Left ventricle myocardium superior (tissue), 1 donor: ENCODE data around the gene CTRB2. TPM values are rescaled to one million over a fixed set of nuclear protein-coding genes. Genes with fewer than 3 reads are reported as not detected.

Experiments
- ATAC-seq: fragments of 200-7000 bp; cut with Tn5 transposase; one replicate; pipeline ENCODE4 v1.9.1; 2020; ENCODE audit warnings: mild to moderate bottlenecking, moderate library complexity
- DNase-seq: peaks from one replicate; pipeline ENCODE4 v3.0.0-alpha.2; 2020
- intact Hi-C: fragments of 100-400 bp; cut with micrococcal nuclease; formaldehyde crosslinking; loops from one replicate; pipeline ENCODE4 v1.11.0; 2022
- long read RNA-seq: library from polyadenylated mRNA; unstranded; transcript quantifications from one replicate; pipeline ENCODE4 v2.0.0, GENCODE V29; 2021
- total RNA-seq: library from RNA; stranded (reverse); fragmentation: NEBNext Ultra II Directional; extraction: Animal tissue kit (Norgen Biotek cat#: 25700); gene quantifications from one replicate; pipeline ENCODE4 v1.2.1, GENCODE V29; 2021
- donor health status: DM: no; HTN: yes; CAD: no; lungs with severe emphysema.

CTRB2 gene
- not detected for total RNA-seq
- long read RNA-seq: 0 reads

DNA sequence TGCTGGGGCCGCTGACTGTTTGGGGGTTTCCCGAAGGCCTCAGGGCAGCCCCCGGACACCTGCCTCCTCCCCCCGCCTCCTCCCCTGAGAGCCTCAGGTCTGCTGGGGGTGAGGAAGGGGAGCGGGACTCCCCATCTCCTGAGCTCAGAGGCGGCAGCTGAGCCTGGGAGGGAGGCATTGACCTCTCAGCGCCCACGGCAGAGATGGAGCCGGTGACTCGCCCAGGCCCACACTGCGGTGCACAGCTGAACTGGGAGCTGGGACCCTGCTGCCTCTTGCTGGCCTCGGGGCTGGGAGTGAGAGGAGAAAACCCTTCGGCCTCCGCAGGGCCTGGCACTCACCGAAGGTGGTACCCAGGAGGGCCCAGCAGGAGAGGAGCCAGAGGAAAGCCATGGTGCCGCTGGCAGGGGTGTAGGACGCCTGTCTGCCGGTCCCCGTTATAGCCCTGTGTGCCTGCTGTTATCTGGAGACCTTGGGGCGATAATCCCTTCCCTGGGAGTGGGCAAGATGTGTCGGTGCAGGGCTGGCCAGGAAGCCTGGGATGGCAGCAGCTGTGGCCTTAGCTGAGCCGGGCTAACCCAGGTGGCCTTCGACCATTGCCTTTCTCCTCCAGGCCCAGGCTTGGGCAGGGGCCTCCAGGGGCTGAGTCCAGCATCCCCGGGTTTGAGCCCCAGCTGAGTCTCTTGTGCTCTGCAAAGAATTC lies at the start of gene CTRB2:
Gene CTRB2 (minus strand): TSS at position 413 of the 703 bp plus-strand sequence. CDS start 20 bp downstream, at position 393.
- intact Hi-C loops: no loop called here
- ATAC-seq: peak; percentile 12
- DNase-seq: no peak

DNA sequence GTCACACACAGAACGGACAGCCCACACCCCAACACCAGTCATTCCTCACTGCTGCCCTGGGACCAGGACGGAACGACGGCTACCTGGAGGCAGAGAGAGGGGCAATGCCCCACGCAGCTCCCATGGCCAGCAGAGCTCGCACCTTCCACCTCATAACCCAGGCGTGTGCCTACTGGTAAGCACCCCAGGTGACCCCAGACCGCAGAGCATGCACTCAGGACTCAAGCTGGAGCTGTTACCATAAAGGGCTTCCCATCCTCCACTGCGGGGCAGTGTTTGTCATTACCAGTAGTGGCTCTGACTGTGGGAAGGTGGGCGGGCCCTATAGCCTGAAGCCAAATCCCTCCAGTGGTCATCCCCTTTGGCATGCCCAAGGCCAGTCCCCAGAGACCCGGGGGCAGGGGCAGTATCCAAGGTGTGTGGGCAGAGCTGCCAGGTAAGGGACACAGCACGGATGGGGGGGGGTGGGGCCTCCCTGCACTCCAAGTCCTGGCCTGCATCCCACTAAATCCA lies 49.2 kb upstream of the CTRB2 start:
- no peak for DNase-seq
- intact Hi-C loops: no loop called here
- peak; percentile 5 for ATAC-seq

DNA sequence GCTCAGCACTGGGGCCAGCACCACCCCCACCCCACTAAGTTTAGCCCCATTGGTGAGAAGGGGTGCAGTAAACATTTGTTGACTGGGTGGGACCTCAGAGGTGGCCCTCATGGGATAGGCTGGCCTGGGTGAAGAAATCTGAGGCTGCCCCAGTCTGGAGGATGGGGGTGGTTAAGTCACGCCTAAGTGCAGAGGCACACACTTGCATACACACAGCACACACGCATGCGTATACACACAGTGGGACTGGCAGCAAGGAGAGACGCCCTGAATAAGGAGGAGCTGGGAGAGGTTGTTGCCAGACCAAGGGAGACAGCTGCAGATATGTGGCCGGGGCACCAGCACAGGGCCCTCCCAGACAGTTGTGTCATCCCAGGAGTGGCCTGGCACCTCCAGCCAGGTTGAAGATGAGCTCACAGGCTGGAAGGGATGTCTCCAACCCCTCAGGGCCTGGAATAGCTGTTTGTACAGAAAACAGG lies 47.4 kb upstream of the CTRB2 start:
- DNase-seq: peak; percentile 34
- ATAC-seq: no peak
- intact Hi-C loops: no loop called here

DNA sequence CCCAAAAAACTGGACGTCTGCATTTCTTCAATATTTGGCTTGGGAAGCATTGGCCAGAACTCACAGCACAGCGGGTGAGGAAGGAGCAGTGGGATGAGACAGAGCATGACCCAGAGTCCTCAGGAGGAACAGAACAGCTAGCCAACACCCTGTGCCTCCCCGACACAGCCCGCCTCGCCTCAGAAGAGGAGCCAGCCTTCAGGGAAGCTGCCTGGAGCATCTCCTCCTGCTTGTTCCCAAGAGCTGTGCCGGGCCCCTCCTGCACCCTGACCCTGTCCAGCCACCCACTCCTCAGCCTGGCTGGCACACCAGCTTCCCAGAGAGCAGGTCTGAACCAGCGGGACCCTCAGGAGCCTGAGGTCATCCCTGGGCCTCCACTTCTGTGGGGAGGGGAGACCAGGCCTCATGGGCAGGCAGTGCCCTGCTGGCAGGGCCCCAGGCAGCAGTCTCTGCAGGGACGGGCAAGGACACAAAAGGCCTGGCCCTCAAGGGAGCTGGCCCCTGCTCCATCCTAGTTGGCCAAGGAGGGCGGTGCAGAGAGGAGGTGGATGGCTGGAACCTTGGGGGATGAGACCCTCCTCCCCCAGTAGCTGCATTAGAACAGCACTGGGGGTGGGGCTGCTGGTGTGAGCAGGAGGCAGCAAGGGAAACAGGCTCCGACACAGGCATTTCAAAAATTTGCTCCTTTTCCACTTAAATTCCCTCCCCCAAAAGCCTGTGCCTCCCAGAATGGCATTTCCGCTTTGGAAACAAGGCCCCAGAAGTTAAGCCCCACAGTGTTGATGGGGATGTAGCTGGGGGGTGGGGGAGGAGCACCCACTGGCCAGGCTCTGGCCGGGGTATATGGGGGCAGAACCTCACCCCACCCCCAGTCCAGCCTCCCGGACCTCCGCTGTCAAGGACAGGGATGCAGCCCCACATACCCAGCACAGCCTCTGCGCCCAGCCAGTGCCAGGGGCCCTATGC lies 46.3 kb upstream of the CTRB2 start:
- DNase-seq: peak; percentile 26
- intact Hi-C loops: no loop called here
- no peak for ATAC-seq

DNA sequence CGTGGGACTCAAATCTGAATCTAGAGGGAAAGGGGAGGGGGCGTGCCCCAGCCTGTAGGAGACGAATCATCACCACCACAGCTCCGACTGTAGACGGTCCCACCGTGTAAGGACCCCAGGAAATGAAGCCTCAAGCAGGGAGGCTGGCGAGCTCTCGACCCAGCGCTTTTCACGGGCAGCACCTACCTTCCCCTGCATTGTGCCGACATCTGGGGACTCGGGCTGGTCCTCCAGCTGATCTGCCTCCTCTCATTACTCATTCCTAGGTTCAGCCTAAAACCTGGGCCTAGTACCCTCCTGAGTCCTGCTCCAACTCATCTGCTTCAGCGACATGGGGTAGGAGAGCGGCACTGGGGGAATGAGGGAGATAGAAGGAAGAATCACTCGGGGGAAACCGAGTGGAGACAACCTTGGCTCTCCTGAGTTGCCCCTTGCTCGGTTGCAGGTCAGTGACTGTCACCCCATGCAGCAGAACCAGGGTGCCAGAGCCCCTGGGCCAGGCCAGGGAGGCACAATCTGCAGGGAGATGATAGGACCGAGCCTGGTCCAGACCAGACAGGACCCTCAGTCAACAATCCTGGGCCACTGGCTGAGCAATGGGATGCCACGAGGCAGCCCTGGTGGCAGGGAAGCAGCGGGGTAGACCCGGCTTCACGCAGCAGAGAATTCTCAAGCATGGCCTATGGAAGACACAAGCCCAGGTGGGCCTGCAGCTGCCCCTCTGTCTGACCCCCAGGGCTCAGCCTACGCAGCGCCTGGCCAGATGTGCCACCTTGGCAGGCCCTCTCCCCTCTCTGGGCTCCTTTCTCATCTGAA lies 45.3 kb upstream of the CTRB2 start:
- ATAC-seq: no peak
- intact Hi-C loops: no loop called here
- peak; percentile 26 for DNase-seq

DNA sequence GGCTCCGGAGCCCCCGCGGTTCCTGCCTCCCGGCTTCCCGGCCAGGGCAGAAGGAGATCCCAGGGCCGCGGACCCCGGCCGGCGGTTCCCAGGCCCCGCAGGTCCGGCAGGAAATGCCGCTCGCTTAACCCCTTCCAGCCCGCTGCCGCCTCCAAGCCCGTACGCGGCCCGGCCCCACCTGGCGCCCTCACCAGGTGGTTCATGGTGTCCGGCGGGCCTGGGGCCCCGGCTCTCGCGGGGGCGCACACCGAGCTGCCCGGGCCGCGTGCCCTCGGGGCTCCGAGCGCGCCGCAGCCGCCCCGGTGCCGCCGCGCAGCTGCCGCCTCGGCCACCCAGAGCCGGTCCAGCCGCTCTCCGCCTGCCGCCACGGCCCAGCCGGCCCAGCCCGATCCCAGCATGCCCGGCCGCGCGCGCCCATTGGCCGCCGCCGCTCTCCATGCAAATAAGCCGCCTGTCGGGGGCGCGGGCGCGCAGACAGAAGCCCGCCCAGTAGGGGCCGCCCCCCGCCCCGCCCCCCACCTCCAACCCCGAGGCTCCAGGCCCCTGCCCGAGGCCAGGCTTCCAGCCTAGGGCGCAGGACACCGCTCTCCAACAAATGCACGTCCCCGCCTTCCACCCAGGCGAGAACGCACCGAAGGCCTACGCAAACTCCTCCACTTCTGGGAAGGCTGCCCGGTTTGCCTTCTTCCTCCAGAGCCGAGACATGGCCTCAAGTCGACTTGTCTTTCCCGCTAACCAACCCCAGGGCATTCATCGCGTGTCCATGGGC lies 44.5 kb upstream of the CTRB2 start, which contains the start of gene BCAR1:
Gene BCAR1 (minus strand): TSS at position 345 of the 769 bp plus-strand sequence. CDS start 142 bp downstream, at position 203.
- DNase-seq: peak; percentile 97
- peak; percentile 79 for ATAC-seq
- intact Hi-C loops: no loop called here

DNA sequence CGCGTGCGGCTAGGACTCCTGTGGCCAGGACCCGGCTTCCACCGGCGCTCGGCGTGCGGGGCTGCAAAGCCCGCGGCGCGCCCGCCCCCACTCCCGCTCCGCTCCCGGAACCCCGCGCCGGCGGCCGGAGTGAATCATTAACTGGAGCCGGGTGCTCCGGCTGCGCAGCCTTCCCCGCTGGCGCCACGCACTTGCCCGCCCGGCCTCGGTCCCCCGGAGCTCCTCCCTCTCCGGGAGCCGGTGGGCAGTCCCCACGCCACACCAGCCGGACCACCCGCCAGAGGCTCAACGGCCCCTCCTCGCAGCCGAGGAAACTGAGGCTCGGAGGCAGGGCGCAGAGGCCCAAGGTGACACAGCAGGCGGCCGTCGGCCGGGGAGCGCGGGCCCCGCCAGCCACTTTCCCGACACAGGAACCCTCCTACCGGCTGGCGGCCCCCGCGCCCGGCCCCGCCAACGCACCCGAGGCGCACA lies 43.9 kb upstream of the CTRB2 start:
- peak; percentile 13 for ATAC-seq
- intact Hi-C loops: no loop called here
- peak; percentile 65 for DNase-seq

DNA sequence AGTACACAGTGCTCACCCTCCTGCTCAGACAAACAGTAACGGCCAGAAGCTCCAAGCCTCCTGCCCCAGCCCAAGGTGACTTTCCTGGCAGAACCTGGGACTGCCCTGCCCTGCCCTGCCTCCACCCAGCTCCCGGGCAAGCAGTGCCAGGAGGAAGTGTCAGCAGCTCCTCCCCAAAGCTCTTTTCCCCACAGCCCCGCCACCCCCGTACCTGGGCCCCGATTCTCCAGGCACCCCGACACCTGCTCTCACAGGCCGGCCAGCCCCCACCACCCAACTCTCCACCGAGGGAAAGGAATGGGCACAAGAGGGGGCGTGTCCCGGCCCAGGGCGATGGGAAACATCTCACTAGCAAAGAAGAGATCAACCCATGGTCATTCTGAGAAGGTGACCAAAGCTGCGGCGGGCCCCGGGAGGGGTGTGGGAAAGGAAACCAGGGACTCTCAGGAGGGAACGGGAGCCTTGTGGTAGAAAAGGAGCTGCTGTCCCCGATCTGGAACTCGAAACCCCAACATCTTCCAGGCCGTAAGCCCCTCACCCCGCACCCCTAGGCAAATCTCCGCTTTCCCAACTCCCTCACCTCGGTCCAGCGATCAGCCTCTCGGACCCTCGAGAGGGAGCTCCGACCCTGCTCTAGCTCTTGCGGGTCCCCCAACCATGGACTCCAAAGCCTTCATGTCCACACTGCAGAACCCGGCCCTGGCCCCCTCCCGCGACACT lies 43.3 kb upstream of the CTRB2 start:
- peak; percentile 78 for DNase-seq
- peak; percentile 54 for ATAC-seq
- intact Hi-C loops: no loop called here

DNA sequence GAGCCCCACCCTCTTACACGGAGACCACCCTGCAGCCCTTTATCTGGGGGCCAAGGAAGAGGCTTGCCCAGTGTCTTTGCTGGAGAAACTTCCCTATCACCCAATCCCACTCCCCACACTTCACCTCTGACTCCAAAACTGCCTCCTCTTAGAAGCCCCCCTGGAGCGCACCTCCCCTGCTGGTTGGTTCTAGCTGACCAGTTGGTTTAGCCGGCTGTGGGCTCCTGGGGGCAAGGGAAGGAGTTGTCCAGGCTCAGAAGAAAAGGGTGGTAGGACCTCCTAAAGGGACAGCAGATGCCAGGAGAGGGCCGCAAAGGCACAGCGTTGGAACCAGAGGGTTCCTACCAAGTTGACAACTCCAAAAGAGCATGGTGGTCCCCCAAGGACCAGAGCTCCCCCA lies 42.5 kb upstream of the CTRB2 start:
- ATAC-seq (no peak), DNase-seq (no peak)
- intact Hi-C loops: no loop called here

DNA sequence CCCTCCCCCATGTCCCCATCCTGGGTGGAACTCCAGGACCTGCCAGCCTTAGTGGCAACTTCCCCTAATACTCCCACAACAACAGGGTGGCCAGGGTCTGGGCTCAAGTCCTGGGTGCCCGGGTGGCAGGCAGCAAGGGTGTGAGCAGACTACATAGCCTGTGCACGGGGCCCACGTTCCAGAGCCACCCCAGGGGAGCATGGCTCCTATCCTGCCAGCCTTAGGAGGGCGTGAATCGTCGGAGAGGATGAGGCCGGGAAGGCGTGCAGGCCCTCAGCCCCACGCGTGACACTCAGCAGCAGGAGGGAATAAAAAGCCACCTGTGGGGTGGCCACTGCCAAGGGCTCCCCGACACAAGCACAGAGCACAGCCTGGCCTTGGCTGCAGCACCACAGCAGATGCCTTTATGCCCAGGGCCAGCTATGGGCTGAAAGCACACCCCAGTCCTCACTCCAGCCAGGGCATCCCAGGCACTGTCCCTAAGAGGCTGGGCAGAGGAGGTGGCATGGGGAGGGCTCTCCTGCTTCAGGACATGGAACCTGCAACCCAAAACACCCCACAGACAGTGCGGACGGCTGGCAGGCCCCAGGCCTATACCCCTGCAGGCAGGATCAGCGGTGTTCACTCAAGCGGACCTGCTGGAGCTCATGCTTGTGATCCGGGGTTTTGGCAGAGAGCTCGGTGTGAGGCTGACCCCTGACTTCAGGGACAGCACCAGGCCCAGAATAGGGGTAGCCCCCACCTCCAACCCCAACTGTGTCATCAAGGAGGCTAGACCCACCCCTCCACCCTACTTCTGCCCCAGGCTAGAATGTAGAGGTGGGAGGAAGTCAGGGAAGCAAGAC lies 41.8 kb upstream of the CTRB2 start:
- ATAC-seq (no peak), DNase-seq (no peak)
- intact Hi-C loops: no loop called here

DNA sequence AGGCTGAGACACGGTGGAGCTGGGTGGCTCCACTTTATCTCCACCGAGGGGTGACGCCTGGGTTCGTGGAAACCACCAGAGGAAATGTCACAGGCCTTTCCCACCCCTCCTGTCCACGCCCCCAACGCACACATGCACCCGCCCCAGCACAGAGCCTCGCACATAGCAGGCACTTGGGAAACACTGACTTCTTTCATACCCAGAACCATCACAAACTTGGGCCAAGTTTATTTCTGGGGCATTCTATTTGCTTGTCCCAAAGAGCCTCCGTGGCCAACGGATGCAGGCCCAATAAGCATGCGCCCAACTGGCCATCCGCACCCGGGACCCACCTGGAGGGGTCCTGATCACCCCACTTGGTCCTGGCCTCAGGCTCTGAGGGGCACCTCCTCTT lies 41.2 kb upstream of the CTRB2 start:
- DNase-seq (no peak), ATAC-seq (no peak)
- intact Hi-C loops: no loop called here

DNA sequence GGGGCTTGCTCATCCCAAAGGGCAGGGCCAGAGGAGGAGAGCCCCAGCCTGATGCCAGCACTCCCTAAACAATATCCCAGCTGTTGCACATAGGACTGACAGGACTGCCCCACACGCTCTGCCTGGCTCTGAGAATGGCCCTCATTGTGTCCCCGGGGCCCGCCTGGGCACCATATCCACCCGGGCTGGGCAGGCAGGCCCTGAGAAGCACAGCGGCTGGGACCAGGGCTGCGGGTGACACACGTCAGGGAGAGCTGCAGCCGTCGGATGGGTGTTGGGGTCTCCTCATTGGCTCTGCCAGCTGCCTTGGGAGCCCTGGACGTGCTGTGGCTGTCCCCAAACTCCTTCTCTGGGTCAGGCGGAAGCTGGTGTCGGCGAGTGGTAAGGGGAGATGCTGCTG lies 40.3 kb upstream of the CTRB2 start:
- intact Hi-C loops: no loop called here
- no peak for DNase-seq
- ATAC-seq: no peak

DNA sequence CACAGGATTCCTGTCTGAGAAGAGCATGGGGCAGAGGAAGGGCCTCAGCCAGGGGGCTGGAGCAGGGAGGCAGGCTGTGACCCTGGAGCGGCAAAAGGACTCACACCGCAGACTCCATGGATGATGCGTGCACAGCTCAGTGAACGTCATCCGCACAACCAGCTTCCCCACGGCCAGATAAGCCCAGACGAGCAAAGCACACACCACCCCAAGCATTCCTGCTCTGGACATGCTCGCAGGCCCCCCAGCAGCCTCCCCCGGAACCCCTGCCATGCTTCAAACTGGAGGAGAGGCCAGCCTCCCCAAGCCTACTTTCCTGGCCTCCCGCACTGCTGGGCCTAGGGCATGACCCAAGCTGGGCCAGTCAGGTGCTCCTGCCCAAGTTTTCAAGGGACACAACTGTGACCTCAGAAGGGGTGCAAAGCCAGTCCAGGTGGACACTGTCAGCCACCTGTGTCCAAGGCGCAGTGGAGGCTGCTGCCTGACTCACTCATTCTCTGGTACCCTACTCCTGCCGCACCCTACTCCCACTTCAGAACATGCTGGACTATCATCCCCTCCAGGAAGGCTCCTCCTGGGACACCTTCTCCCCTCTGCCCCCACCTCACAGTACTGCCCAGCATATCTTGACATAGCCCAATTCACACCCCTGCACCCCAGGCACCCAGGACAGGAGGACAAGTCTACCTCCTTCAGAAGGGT lies 39.7 kb upstream of the CTRB2 start:
- DNase-seq (no peak), ATAC-seq (no peak)
- intact Hi-C loops: no loop called here

DNA sequence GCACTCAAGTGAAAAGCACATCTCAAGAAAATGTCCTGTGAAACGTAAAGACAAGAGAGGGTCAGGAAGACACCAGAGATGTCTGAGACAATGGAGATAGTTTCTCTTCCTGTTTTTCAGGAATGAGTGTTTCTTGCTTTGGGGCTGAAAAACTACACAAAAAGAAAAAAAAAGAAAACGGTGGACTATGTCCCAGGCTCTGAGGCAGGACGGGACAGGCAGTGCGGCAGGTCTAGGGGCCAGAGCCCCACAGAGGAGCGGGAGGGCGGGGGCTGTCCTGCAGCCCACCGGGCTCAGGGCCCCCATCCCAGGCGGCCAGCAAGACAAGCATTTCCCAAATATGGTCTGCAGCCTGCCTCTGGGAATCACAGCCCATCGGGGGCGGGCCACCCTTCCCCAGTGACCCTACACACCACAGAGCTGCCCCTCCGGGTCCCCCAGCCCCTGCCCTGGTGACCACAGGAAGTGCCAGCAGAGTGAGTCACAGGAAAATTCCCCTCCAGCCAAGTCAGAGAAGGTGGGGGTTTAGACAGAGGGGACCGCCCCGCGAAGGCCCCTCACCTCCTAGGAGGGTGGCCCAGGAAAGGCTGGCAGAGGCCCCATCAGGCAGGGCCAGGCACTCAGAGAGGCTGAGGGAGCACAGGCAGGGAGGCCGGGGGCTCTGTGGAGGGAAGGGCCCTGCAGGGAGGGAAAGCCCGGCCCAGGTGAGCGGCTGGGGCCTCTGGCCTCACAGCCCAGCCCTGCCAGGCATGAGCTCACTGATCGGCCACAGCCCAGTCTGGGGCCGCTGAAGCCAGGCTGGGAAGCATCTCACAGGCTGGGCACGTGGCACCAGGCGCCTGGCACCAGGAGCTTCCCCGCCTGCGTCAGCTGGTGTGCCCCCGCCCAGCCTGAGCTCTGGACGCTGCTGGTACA lies 38.1 kb upstream of the CTRB2 start:
- intact Hi-C loops: no loop called here
- ATAC-seq (peak; percentile 77), DNase-seq (peak; percentile 90)

DNA sequence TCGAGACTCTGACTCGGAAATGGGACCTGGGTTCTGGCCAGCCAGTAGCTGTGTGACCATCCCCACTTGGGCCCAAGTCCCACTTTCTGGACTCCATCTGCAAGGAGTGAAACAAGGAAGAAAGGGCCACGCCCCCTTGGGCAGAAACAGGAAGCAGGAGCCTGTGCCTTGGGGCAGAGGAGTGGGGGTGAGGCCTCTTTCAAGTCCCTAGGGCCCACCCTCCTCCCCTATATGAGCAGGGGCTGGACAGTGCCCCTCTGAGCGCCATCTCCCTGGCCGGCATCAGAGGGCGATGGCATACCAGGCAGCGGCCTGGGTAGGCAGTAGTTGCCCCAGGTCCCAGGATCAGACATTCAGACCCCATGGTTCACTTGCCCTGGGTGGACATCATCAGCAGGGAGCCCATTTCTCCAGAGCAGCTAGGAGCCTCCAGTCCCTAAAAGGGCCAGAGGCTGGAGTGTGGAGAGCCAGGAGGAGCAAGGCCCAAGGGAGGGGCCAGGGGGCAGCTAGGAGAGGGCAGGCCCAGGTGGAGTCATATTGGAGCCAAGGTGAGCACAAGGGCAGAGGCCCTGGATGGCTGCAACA lies 37.4 kb upstream of the CTRB2 start:
- intact Hi-C loops: no loop called here
- ATAC-seq (peak; percentile 11), DNase-seq (peak; percentile 64)
